Smooth muscle cell (in vitro differentiated cells): ENCODE data around the gene NLRP10. TPM values are rescaled to one million over a fixed set of nuclear protein-coding genes. Genes with fewer than 3 reads are reported as not detected.

ENCODE experiments used
- DNase-seq: peaks from one replicate; lab custom pipeline; 2025; ENCODE audit not compliant: unreplicated experiment; lab: John Stamatoyannopoulos, UW
- H2AFZ ChIP-seq: fragments of 200-600 bp; sonication (generic); 2 replicates; pipeline ENCODE4 v1.6.0; 2016; ENCODE audit warnings: antibody characterized with exemption, low read depth, mild to moderate bottlenecking
- H3F3A ChIP-seq: fragments of 200-600 bp; sonication (generic); 2 replicates; pipeline ENCODE4 v1.6.0; 2017; ENCODE audit warnings: antibody characterized with exemption, low read depth
- H3K27ac ChIP-seq: fragments of 200-600 bp; sonication (generic); 2 replicates; pipeline ENCODE4 v1.5.1; 2016; ENCODE audit warnings: low read depth, mild to moderate bottlenecking
- H3K27me3 ChIP-seq: fragments of 200-600 bp; sonication (generic); 2 replicates; pipeline ENCODE4 v1.6.1; 2016; ENCODE audit warnings: low read depth, mild to moderate bottlenecking
- H3K36me3 ChIP-seq: fragments of 200-600 bp; sonication (generic); 2 replicates; pipeline ENCODE4 v1.5.1; 2016; ENCODE audit warnings: low read depth
- H3K4me1 ChIP-seq: fragments of 200-600 bp; sonication (generic); 2 replicates; pipeline ENCODE4 v1.5.1; 2016; ENCODE audit warnings: low read depth
- H3K4me2 ChIP-seq: fragments of 200-600 bp; sonication (generic); 2 replicates; pipeline ENCODE4 v1.6.0; 2016; ENCODE audit warnings: mild to moderate bottlenecking
- H3K4me3 ChIP-seq: fragments of 200-600 bp; sonication (generic); 2 replicates; pipeline ENCODE4 v1.5.1; 2016; ENCODE audit warnings: mild to moderate bottlenecking
- H3K79me2 ChIP-seq: fragments of 200-600 bp; sonication (generic); 2 replicates; pipeline ENCODE4 v1.6.0; 2016; ENCODE audit warnings: low read depth, mild to moderate bottlenecking
- H3K9ac ChIP-seq: fragments of 200-600 bp; sonication (generic); 2 replicates; pipeline ENCODE4 v1.6.0; 2016; ENCODE audit warnings: low read depth
- H3K9me3 ChIP-seq: fragments of 200-600 bp; sonication (generic); replicated peaks from 2 replicates; pipeline ENCODE4 v1.5.1; 2016; ENCODE audit warnings: low read depth
- H4K20me1 ChIP-seq: fragments of 200-600 bp; sonication (generic); 2 replicates; pipeline ENCODE4 v1.6.0; 2016; ENCODE audit warnings: low read depth
- WGBS: methylation state at CpG from one replicate; pipeline ENCODE4 v1.1.7; 2016; ENCODE audit warnings: low lambda C conversion rate; 5-methylcytosine and 5-hydroxymethylcytosine counted together
- polyA plus RNA-seq: library from polyadenylated mRNA; unstranded; fragments of >200 nt; fragmentation: Nextera tagmentation; extraction: Ambion mirVana; gene quantifications from 2 replicates; pipeline ENCODE4 v1.2.1, GENCODE V29; 2016
- total RNA-seq: library from RNA; depleted of rRNA; stranded (reverse); fragments of >200 nt; gene quantifications from 2 replicates; pipeline ENCODE4 v1.2.3, GENCODE V29; 2014
- TF ChIP-seq, protein P1 (sequence below): fragments of 200-600 bp; sonication (generic); IDR thresholded peaks from 2 replicates; pipeline ENCODE4 v1.5.1; 2017; ENCODE audit warnings: borderline replicate concordance, mild to moderate bottlenecking, antibody characterized with exemption; ENCODE audit not compliant: insufficient read depth, poor library complexity, severe bottlenecking

NLRP10 gene
- total and polyA plus RNA-seq, 2 experiments from 2014 or later: 0.59 to 0.81 TPM

DNA sequence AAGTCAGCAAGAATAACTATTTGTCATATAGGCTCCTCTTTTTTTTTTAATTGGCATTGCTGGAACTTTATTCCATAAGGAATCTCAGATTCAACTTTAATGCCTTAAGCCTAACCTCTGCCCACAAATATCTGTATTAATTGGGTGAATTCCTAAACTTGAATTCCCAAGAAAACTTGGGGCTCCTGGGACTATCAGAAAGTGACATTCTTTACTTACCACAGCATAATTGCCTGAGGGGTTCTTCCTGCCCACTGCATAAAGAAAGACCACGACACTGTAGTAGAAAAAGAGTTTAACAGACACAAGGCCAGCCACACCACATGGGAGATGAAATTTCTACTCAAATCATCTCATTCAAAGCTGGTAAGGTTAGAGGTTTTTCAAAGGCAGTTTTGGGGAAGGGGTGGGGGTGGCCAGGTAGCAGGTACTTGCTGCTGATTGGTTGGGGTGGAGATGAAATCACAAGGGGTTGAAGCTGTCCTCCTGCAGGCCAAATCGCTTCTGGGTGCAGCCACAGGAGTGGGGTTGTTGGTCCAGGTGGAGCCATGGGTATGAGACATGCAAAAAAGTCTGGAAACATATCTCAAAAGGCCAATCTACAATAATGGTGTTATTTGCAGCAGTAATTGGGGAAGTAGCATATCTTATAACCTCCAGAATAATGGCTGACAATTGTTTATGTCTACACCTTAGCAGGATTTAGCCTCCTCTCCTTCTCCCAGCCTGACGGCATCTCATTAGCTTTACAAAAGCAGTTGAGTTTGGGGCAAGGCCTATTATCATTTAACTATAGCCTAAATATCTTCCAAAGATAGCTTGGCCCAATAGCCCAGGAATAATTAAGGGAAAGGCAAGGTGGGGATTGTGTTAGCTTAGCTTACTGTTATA, 4.8 kb upstream of the NLRP10 start:
- Histone ChIP-seq H3K9ac (no peak overlapping the region), H3K4me3 (no peak overlapping the region), H3K4me1 (no peaks in the 10 kb centered on the region), H3K79me2 (no peaks in the 10 kb centered on the region), H3K27ac (no peak overlapping the region), H3K4me2 (no peak overlapping the region), H4K20me1 (no peaks in the 10 kb centered on the region), H3K27me3 (no peaks in the 10 kb centered on the region), H3K36me3 (no peaks in the 10 kb centered on the region), H3K9me3 (no peaks in the 10 kb centered on the region), H2AFZ (no peak overlapping the region), H3F3A (no peaks in the 10 kb centered on the region)
- TF ChIP-seq, protein P1, sequence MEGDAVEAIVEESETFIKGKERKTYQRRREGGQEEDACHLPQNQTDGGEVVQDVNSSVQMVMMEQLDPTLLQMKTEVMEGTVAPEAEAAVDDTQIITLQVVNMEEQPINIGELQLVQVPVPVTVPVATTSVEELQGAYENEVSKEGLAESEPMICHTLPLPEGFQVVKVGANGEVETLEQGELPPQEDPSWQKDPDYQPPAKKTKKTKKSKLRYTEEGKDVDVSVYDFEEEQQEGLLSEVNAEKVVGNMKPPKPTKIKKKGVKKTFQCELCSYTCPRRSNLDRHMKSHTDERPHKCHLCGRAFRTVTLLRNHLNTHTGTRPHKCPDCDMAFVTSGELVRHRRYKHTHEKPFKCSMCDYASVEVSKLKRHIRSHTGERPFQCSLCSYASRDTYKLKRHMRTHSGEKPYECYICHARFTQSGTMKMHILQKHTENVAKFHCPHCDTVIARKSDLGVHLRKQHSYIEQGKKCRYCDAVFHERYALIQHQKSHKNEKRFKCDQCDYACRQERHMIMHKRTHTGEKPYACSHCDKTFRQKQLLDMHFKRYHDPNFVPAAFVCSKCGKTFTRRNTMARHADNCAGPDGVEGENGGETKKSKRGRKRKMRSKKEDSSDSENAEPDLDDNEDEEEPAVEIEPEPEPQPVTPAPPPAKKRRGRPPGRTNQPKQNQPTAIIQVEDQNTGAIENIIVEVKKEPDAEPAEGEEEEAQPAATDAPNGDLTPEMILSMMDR: no peak
- DNase-seq: no peak
- WGBS: 48% methylated on average over 3 of the region's 3 CpGs

DNA sequence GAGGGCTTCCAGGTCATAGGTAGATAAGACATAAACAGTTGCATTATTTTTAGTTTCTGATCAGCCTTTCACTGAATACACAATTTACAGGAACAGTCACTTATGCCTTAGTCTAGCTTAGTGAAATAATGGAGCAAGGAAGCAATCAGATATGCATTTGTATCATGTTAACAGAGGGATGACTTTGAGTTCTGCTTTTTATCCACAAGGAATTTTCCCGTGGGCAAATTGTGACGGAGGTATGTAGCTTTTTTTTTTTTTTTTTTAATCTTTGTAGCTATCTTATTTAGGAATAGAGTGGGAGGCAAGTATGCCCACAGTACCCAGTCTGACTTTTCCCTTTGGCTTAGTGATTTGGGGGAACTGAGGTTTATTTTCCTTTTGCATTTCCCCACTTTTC, 3.4 kb upstream of the NLRP10 start:
- DNase-seq: no peak
- Histone ChIP-seq H3F3A (no peaks in the 10 kb centered on the region), H3K36me3 (no peaks in the 10 kb centered on the region), H3K27me3 (no peaks in the 10 kb centered on the region), H3K27ac (peak overlapping the region; percentile 19), H3K4me2 (no peak overlapping the region), H3K4me1 (no peaks in the 10 kb centered on the region), H3K79me2 (no peaks in the 10 kb centered on the region), H3K4me3 (no peak overlapping the region), H3K9ac (no peak overlapping the region), H4K20me1 (no peaks in the 10 kb centered on the region), H3K9me3 (no peaks in the 10 kb centered on the region), H2AFZ (peak overlapping the region; percentile 29)
- WGBS: 27% methylated on average over 2 of the region's 2 CpGs
- TF ChIP-seq, protein P1: no peak

DNA sequence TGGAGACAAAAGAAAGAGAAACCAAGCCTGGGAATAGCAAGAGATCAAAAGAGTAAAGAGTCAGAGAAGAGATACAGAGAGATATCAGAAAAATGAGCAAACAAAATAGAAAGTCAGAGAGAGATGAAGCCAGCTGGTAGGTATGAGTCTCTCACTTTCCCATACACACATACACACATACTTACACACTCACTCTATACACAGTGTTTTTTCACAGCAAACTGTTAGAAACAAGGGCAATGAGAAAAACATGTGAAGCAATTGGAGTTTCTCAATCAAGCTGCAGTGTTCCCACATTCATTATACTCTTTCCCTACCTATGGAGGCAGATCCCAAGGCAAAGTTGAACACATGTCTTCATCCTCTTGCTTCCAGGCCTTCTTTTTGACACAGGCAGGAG, 2.6 kb upstream of the NLRP10 start:
- H3K4me1 ChIP-seq: no peaks in the 10 kb centered on the region

More for the DNA sequence above, 2.6 kb upstream of the NLRP10 start:
- no peak for DNase-seq
- no peak overlapping the region for H3K27ac ChIP-seq
- no peaks in the 10 kb centered on the region for H3K9me3 ChIP-seq
- no peaks in the 10 kb centered on the region for H3K27me3 ChIP-seq
- H3K9ac ChIP-seq: no peak overlapping the region
- no peak overlapping the region for H3K4me3 ChIP-seq
- no peaks in the 10 kb centered on the region for H3K36me3 ChIP-seq
- no peaks in the 10 kb centered on the region for H4K20me1 ChIP-seq
- no peak overlapping the region for H2AFZ ChIP-seq
- TF ChIP-seq, protein P1: no peak
- no peaks in the 10 kb centered on the region for H3K79me2 ChIP-seq
- H3F3A ChIP-seq: no peaks in the 10 kb centered on the region
- H3K4me2 ChIP-seq: no peak overlapping the region
